ENCODE data around the gene SRP14. TPM values are rescaled to one million over a fixed set of nuclear protein-coding genes. Genes with fewer than 3 reads are reported as not detected.
A peak's percentile ranks its signal among the peaks of the same experiment; 100 is the strongest.

SRP14 gene
- polyA plus RNA-seq, 2 of the 4 experiments (the other 2 are of a cell fraction): 306 to 374 TPM

DNA sequence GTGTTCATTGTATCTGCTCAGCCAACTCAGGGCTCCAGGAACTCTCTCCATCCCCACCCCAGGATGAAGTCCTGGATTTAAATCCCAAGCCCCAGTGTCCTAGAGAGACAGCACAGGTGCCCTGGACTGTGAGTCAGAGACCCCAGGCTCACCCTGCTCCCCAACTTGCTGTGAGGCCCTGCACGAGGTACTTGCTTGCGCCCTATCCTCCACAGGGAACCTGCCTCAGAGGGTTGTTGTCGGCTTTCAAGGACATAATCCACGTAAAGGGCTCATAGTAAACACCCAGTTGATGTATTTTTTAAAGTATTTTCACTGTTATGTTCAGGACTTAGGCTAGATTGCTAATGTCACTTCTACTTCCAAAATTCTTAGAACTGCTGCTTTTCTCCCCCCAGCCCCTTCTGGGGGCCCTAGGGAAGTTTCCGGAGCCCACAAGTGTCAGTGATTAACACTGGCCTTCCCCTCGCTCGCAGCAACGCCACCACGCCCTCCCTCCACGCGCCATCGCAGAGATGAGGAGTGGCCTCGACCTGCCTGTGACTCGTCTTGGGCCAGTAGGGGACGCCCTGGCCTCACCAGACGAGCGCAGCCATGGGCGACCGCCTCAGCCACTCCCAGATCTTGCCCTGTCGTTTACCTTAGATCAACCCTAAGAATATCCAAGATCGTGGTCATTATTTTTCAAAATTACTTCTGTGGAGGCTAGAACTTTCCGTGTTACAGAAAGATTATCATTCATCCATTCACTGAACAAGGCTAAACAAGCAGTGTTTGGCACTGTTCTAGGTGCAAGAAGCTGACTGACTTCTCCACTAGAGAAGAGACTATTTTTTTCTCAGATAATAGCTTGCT, 6.0 kb upstream of the SRP14 start:
- WGBS (ENCODE audit: missing lambda C conversion rate): 4% methylated on average over 22 of the region's 22 CpGs
- Histone ChIP-seq H3K27ac (peak overlapping the region; percentile 61 to 85), H3K4me2 (peak overlapping the region; percentile 84), H3K9me3 (no peaks in the 10 kb centered on the region), H3K4me3 (peak overlapping the region; percentile 29), H3K4me1 (peaks cover 45% of the 10 kb centered on the region)
- ChIA-PET POLR2A (interaction anchor here (0.8 to 2.4 kb wide), 2 partner anchors 172 to 229 kb away, joined by 3 to 9 read pairs; no protein-coding TSS in a partner anchor), CTCF (interaction anchor here (0.5 to 12.9 kb wide), 35 partner anchors 9 to 386 kb away, joined by 3 to 174 read pairs (median 4); partner anchors contain the start of genes ANKRD63, BMF and PAK6)
- peak; percentile 78 to 84 for DNase-seq (ENCODE audit: low read depth in 1 of 2, low spot score in 1 of 2)
- no peak for FAIRE-seq
- ATAC-seq: peak; percentile 94 to 98
- TF ChIP-seq HOXB13 (CRISPR knock-in tag; IDR thresholded peaks at IDR 0.05; ENCODE audit: low read depth) (no peak), RNF2 (IDR thresholded peaks at IDR 0.05; ENCODE audit: borderline replicate concordance, low read depth) (no peak), RFX5 (IDR thresholded peaks at IDR 0.05) (no peak), CHD2 (IDR thresholded peaks at IDR 0.05; ENCODE audit: low read length, partially characterized antibody) (no peak), TP53 (CRISPR knock-in tag; IDR thresholded peaks at IDR 0.05) (no peak), ZSCAN20 (CRISPR knock-in tag; IDR thresholded peaks at IDR 0.05) (no peak), ZC3H11A (IDR thresholded peaks at IDR 0.05) (no peak), MAZ (IDR thresholded peaks at IDR 0.05; ENCODE audit: borderline replicate concordance, low read depth, low read length) (no peak), JUNB (IDR thresholded peaks at IDR 0.05) (no peak), HOXB5 (CRISPR knock-in tag; IDR thresholded peaks at IDR 0.05) (no peak), HOXA7 (CRISPR knock-in tag; IDR thresholded peaks at IDR 0.05) (no peak), FOXS1 (CRISPR knock-in tag; IDR thresholded peaks at IDR 0.05) (no peak), TFCP2L1 (CRISPR knock-in tag; IDR thresholded peaks at IDR 0.05) (no peak), NR3C1 (IDR thresholded peaks at IDR 0.05) (no peak), HDAC2 (IDR thresholded peaks at IDR 0.05) (no peak), BHLHE40 (IDR thresholded peaks at IDR 0.05; ENCODE audit: low read depth, low read length) (no peak), NFE2L2 (conservative IDR thresholded peaks at IDR 0.05; ENCODE audit: low read length) (no peak), SMC3 (IDR thresholded peaks at IDR 0.05) (peak; percentile 84), ZFP36 (IDR thresholded peaks at IDR 0.05; ENCODE audit: borderline replicate concordance, partially characterized antibody) (no peak), FOSB (CRISPR knock-in tag; IDR thresholded peaks at IDR 0.05) (no peak), MYC (IDR thresholded peaks at IDR 0.05; ENCODE audit: borderline replicate concordance, low read length) (peak; percentile 57; the same call in 1 of the 2 replicates), CBX2 (IDR thresholded peaks at IDR 0.05; ENCODE audit: borderline replicate concordance, low read depth) (no peak), RAD21 (conservative IDR thresholded peaks at IDR 0.05 in 1 of 2, IDR thresholded peaks at IDR 0.05 in 1 of 2) (peak; percentile 93 to 97), FOSL2 (IDR thresholded peaks at IDR 0.05) (no peak), FOSL2 (CRISPR knock-in tag; IDR thresholded peaks at IDR 0.05) (no peak), KDM1A (IDR thresholded peaks at IDR 0.05; ENCODE audit: low read depth) (no peak), EP300 (IDR thresholded peaks at IDR 0.05) (no peak)
- TF ChIP-seq, protein P1, sequence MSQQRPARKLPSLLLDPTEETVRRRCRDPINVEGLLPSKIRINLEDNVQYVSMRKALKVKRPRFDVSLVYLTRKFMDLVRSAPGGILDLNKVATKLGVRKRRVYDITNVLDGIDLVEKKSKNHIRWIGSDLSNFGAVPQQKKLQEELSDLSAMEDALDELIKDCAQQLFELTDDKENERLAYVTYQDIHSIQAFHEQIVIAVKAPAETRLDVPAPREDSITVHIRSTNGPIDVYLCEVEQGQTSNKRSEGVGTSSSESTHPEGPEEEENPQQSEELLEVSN (IDR thresholded peaks at IDR 0.05; ENCODE audit: borderline replicate concordance, low read depth): no peak
- TF ChIP-seq, protein P2, sequence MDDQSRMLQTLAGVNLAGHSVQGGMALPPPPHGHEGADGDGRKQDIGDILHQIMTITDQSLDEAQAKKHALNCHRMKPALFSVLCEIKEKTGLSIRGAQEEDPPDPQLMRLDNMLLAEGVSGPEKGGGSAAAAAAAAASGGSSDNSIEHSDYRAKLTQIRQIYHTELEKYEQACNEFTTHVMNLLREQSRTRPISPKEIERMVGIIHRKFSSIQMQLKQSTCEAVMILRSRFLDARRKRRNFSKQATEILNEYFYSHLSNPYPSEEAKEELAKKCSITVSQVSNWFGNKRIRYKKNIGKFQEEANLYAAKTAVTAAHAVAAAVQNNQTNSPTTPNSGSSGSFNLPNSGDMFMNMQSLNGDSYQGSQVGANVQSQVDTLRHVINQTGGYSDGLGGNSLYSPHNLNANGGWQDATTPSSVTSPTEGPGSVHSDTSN (IDR thresholded peaks at IDR 0.05): no peak
- TF ChIP-seq, protein P3, sequence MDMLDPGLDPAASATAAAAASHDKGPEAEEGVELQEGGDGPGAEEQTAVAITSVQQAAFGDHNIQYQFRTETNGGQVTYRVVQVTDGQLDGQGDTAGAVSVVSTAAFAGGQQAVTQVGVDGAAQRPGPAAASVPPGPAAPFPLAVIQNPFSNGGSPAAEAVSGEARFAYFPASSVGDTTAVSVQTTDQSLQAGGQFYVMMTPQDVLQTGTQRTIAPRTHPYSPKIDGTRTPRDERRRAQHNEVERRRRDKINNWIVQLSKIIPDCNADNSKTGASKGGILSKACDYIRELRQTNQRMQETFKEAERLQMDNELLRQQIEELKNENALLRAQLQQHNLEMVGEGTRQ (IDR thresholded peaks at IDR 0.05): no peak
- TF ChIP-seq, protein P4, sequence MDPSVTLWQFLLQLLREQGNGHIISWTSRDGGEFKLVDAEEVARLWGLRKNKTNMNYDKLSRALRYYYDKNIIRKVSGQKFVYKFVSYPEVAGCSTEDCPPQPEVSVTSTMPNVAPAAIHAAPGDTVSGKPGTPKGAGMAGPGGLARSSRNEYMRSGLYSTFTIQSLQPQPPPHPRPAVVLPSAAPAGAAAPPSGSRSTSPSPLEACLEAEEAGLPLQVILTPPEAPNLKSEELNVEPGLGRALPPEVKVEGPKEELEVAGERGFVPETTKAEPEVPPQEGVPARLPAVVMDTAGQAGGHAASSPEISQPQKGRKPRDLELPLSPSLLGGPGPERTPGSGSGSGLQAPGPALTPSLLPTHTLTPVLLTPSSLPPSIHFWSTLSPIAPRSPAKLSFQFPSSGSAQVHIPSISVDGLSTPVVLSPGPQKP (IDR thresholded peaks at IDR 0.05; ENCODE audit: low read depth, low read length): no peak
- TF ChIP-seq, protein P5, sequence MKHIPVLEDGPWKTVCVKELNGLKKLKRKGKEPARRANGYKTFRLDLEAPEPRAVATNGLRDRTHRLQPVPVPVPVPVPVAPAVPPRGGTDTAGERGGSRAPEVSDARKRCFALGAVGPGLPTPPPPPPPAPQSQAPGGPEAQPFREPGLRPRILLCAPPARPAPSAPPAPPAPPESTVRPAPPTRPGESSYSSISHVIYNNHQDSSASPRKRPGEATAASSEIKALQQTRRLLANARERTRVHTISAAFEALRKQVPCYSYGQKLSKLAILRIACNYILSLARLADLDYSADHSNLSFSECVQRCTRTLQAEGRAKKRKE (CRISPR knock-in tag; IDR thresholded peaks at IDR 0.05; ENCODE audit: low read depth): no peak
- TF ChIP-seq, protein P6, sequence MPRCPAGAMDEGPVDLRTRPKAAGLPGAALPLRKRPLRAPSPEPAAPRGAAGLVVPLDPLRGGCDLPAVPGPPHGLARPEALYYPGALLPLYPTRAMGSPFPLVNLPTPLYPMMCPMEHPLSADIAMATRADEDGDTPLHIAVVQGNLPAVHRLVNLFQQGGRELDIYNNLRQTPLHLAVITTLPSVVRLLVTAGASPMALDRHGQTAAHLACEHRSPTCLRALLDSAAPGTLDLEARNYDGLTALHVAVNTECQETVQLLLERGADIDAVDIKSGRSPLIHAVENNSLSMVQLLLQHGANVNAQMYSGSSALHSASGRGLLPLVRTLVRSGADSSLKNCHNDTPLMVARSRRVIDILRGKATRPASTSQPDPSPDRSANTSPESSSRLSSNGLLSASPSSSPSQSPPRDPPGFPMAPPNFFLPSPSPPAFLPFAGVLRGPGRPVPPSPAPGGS (IDR thresholded peaks at IDR 0.05): no peak
- TF ChIP-seq, protein P7, sequence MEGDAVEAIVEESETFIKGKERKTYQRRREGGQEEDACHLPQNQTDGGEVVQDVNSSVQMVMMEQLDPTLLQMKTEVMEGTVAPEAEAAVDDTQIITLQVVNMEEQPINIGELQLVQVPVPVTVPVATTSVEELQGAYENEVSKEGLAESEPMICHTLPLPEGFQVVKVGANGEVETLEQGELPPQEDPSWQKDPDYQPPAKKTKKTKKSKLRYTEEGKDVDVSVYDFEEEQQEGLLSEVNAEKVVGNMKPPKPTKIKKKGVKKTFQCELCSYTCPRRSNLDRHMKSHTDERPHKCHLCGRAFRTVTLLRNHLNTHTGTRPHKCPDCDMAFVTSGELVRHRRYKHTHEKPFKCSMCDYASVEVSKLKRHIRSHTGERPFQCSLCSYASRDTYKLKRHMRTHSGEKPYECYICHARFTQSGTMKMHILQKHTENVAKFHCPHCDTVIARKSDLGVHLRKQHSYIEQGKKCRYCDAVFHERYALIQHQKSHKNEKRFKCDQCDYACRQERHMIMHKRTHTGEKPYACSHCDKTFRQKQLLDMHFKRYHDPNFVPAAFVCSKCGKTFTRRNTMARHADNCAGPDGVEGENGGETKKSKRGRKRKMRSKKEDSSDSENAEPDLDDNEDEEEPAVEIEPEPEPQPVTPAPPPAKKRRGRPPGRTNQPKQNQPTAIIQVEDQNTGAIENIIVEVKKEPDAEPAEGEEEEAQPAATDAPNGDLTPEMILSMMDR (IDR thresholded peaks at IDR 0.05): peak; percentile 83

Data from A549 (cell line).